Activated naive CD4-positive, alpha-beta T cell treated with anti-CD3 and anti-CD28 coated beads for 36 hours (primary cell): ENCODE data around the gene CALML3. TPM values are rescaled to one million over a fixed set of nuclear protein-coding genes. Genes with fewer than 3 reads are reported as not detected.

ENCODE experiments used
- CTCF ChIA-PET: fragments of 350-600 bp; sonication (Branson Sonifier 250); formaldehyde crosslinking; loops from one replicate; lab custom pipeline; 2021; ENCODE audit warnings: antibody characterized with exemption; lab: Charles Lee
- DNase-seq: peaks from one replicate; pipeline ENCODE4 v3.0.0-alpha.2; 2020
- H3K27ac Mint-ChIP-seq: one replicate; pipeline ENCODE4 v1.8.0; 2021; ENCODE audit warnings: mild to moderate bottlenecking, mixed read lengths
- H3K27me3 Mint-ChIP-seq: one replicate; pipeline ENCODE4 v1.8.0; 2021; ENCODE audit warnings: low read depth, mixed read lengths
- H3K36me3 Mint-ChIP-seq: one replicate; pipeline ENCODE4 v1.8.0; 2021; ENCODE audit warnings: low read depth, mixed read lengths
- H3K4me1 Mint-ChIP-seq: one replicate; pipeline ENCODE4 v1.8.0; 2021; ENCODE audit warnings: low read depth, mixed read lengths
- H3K4me3 Mint-ChIP-seq: one replicate; pipeline ENCODE4 v1.8.0; 2021; ENCODE audit warnings: mild to moderate bottlenecking, moderate library complexity, mixed read lengths
- H3K9me3 Mint-ChIP-seq: one replicate; pipeline ENCODE4 v1.8.0; 2021; ENCODE audit warnings: mixed read lengths
- intact Hi-C: fragments of 100-400 bp; cut with micrococcal nuclease; formaldehyde crosslinking; loops from one replicate; pipeline ENCODE4 v1.15.1; 2023
- total RNA-seq, 2 experiments: library from RNA; stranded (reverse); gene quantifications; one replicate each; pipeline ENCODE4 v1.2.3, GENCODE V29; 2021

The CALML3 gene
- total RNA-seq, 2 experiments from 2014 or later = not detected

DNA sequence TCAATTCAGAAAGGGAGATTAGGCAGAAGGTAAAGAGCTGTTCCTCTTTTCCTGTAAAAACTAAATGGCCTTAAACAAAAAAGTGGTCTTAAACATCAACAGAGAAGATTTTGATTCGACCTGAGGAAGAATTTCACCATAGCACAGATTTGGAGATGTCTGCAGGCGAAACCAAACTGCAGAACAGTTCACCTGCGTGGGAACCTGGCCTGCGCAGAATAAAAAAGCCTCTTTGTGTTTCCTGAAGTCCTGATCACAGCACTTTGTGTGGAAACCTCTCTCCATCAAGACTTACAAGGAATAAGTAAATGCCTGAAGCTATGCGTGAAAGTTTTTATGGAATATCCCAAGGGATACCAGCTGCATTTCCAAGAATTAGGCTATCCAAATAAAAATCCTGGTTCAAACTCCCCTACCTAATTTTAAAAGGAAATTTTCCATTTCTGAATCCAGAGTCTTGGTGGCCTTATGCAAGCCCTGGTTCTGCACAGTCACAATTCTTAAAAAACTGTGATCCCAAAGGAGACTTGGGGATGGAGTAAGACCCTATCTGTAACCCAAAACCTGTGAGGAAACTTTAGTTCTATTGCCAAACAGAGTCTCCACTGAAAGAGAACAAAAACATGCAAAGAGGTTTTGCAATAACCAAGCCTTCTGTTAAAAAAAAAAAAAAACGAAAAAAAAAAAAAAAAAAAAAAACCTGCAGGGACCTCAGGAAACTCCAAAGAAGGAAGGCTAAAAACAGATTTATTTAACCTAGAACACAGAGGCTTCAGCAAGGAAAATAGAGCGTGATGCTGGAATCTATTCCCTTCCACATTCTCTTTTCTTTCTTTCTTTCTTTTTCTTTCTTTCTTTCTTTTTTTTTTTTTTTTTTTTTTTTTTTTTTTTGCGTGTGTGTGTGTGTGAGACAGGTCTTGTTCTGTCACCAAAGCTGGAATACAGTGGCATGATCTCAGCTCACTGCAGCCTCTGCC, 10.4 kb downstream of the CALML3 start:
- DNase-seq = no peak
- no peaks in the 10 kb centered on the region for H3K9me3 Mint-ChIP-seq
- H3K36me3 Mint-ChIP-seq = no peaks in the 10 kb centered on the region
- CTCF ChIA-PET = interaction anchor here (0.6 kb wide), 1 partner anchor 305 kb away, joined by 7 read pairs; no protein-coding TSS in a partner anchor
- no peaks in the 10 kb centered on the region for H3K27me3 Mint-ChIP-seq
- H3K4me1 Mint-ChIP-seq = peaks cover 3% of the 10 kb centered on the region
- intact Hi-C loops = no loop called here
- H3K4me3 Mint-ChIP-seq = no peak overlapping the region
- H3K27ac Mint-ChIP-seq = no peak overlapping the region

- Mint-ChIP-seq H3K27ac (no peak overlapping the region), H3K9me3 (no peaks in the 10 kb centered on the region), H3K36me3 (no peaks in the 10 kb centered on the region), H3K4me3 (no peak overlapping the region), H3K27me3 (no peaks in the 10 kb centered on the region), H3K4me1 (peaks cover 3% of the 10 kb centered on the region)
- intact Hi-C loops = no loop called here
- CTCF ChIA-PET = interaction anchor here (0.6 kb wide), 1 partner anchor 326 kb away, joined by 3 read pairs; no protein-coding TSS in a partner anchor
- no peak for DNase-seq
Measured at GRCh38 chr10:5536486-5537081, 11.8 kb downstream of the CALML3 start.

GRCh38 chr10:5537684-5538083, 12.9 kb downstream of the CALML3 start:
- H3K4me3 Mint-ChIP-seq = no peak overlapping the region
- intact Hi-C loops = no loop called here
- H3K36me3 Mint-ChIP-seq = no peaks in the 10 kb centered on the region
- H3K9me3 Mint-ChIP-seq = peaks cover 4% of the 10 kb centered on the region
- no peak for DNase-seq
- H3K27ac Mint-ChIP-seq = no peak overlapping the region
- CTCF ChIA-PET = interaction anchor here (1.1 kb wide), 1 partner anchor 92 kb away, joined by 3 read pairs; no protein-coding TSS in a partner anchor
- H3K4me1 Mint-ChIP-seq = peaks cover 3% of the 10 kb centered on the region
- no peaks in the 10 kb centered on the region for H3K27me3 Mint-ChIP-seq

DNA sequence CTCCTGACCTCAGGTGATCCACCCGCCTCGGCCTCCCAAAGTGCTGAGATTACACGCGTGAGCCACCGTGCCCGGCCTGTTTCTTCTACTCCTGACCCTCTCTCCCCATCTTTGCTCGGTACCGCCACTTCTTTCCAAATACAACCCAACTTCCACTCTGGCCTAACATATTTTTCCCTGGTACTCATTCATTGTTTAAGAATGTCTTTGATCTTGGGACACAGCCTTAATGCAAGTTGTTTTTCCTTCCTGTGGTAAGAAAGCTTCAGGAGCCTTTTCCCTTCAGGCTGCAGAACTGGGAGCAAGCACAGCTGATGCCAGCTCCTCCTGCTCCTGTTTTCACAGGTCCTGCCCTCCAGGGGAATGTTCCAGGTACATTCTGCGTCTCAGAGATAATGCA, 13.7 kb downstream of the CALML3 start:
- intact Hi-C loops = no loop called here
- no peaks in the 10 kb centered on the region for H3K36me3 Mint-ChIP-seq
- H3K4me1 Mint-ChIP-seq = peaks cover 3% of the 10 kb centered on the region
- peaks cover 8% of the 10 kb centered on the region for H3K9me3 Mint-ChIP-seq
- CTCF ChIA-PET = interaction anchor here (1.0 to 1.1 kb wide), 2 partner anchors 84 to 91 kb away, joined by 3 to 4 read pairs; no protein-coding TSS in a partner anchor
- H3K27ac Mint-ChIP-seq = no peak overlapping the region
- no peak for DNase-seq
- H3K27me3 Mint-ChIP-seq = no peaks in the 10 kb centered on the region
- no peak overlapping the region for H3K4me3 Mint-ChIP-seq

GRCh38 chr10:5538892-5539651, 14.3 kb downstream of the CALML3 start:
- no peak for DNase-seq
- Mint-ChIP-seq H3K36me3 (no peaks in the 10 kb centered on the region), H3K4me1 (peaks cover 3% of the 10 kb centered on the region), H3K27me3 (no peaks in the 10 kb centered on the region), H3K4me3 (no peak overlapping the region), H3K9me3 (peaks cover 10% of the 10 kb centered on the region), H3K27ac (no peak overlapping the region)
- CTCF ChIA-PET = interaction anchor here (1.0 to 1.1 kb wide), 3 partner anchors 84 to 97 kb away, joined by 3 to 4 read pairs (median 3); no protein-coding TSS in a partner anchor
- intact Hi-C loops = no loop called here

DNA sequence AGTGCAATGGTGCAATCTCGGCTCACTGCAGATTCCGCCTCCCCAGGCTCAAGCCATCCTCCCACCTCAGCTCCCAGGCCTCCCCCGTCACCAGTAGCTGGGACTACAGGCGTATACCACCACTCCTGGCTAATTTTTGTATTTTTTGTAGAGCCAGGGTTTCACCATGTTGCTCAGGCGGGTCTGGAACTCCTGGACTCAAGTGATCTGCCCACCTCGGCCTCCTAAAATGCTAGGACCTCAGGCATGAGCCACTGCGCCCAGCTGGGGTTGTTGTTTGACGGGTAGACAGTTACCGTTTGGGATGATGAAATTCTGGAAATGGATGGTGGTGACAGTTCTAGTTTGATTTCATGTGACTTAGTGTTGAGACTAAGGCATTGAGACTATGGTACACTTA, 15.3 kb downstream of the CALML3 start:
- CTCF ChIA-PET = interaction anchor here (1.0 kb wide), 1 partner anchor 98 kb away, joined by 3 read pairs; no protein-coding TSS in a partner anchor
- intact Hi-C loops = loop anchor here (10.0 kb wide), 1 partner anchor 245 kb away; no protein-coding TSS in a partner anchor
- peaks cover 10% of the 10 kb centered on the region for H3K9me3 Mint-ChIP-seq

DNA sequence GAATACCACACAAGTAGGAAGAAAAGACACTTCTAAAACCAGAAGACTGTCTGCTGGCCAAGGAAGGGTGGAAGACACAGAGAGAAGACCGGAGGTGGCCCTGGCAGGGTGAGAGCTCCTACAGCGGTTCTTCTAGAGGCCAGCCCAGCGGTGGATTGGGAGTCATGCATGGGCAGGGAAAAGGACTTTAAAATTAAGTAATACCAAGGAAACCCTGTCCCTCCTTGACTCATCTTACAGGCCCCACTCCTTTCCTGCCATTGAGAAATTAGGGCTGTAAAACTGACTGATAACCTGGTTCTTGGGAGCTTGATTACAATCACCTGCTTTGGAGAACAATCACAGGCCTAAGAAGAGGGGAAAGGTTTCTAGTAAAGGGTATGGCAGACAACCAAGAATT, 16.1 kb downstream of the CALML3 start:
- CTCF ChIA-PET = interaction anchor here (0.7 to 0.8 kb wide), 2 partner anchors 13 to 86 kb away, joined by 3 to 4 read pairs; no protein-coding TSS in a partner anchor
- Mint-ChIP-seq H3K9me3 (peaks cover 10% of the 10 kb centered on the region), H3K4me3 (no peak overlapping the region), H3K27ac (no peak overlapping the region), H3K36me3 (no peaks in the 10 kb centered on the region), H3K4me1 (peaks cover 3% of the 10 kb centered on the region), H3K27me3 (no peaks in the 10 kb centered on the region)
- intact Hi-C loops = loop anchor here (10.0 kb wide), 1 partner anchor 246 kb away; no protein-coding TSS in a partner anchor
- no peak for DNase-seq

More for the DNA sequence above, 15.3 kb downstream of the CALML3 start:
- H3K27ac Mint-ChIP-seq = no peak overlapping the region
- H3K27me3 Mint-ChIP-seq = no peaks in the 10 kb centered on the region
- no peak for DNase-seq
- no peaks in the 10 kb centered on the region for H3K36me3 Mint-ChIP-seq
- H3K4me3 Mint-ChIP-seq = no peak overlapping the region
- H3K4me1 Mint-ChIP-seq = peaks cover 3% of the 10 kb centered on the region

- no peaks in the 10 kb centered on the region for H3K36me3 Mint-ChIP-seq
- H3K9me3 Mint-ChIP-seq = peaks cover 10% of the 10 kb centered on the region
- no peaks in the 10 kb centered on the region for H3K27me3 Mint-ChIP-seq
- intact Hi-C loops = loop anchor here (10.0 kb wide), 1 partner anchor 247 kb away; no protein-coding TSS in a partner anchor
- no peak overlapping the region for H3K4me3 Mint-ChIP-seq
- H3K27ac Mint-ChIP-seq = no peak overlapping the region
- DNase-seq = no peak
- CTCF ChIA-PET = no interaction called here
- H3K4me1 Mint-ChIP-seq = peaks cover 3% of the 10 kb centered on the region
Measured at GRCh38 chr10:5542100-5542499, 17.3 kb downstream of the CALML3 start.

DNA sequence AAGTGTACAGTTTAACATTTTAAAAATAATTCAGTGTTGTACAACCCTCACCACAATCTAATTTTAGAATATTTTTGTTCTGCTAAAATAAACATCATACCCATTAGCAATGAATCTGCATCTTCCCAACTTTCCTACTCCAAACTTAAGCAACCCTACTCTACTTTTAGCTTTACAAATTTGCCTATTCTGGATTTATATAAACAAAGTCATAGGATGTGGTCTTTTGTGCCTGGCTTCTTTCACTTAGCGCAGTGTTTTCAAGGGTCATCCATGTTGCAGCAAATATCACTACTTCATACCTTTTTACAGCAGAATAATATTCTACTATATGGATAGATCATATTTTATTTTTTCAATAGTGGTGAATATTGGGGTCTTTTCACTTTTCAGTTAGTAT, 18.9 kb downstream of the CALML3 start:
- no peak for DNase-seq
- no peaks in the 10 kb centered on the region for H3K27me3 Mint-ChIP-seq
- no peaks in the 10 kb centered on the region for H3K36me3 Mint-ChIP-seq
- intact Hi-C loops = loop anchor here (10.0 kb wide), 1 partner anchor 249 kb away; no protein-coding TSS in a partner anchor
- no peak overlapping the region for H3K27ac Mint-ChIP-seq
- CTCF ChIA-PET = no interaction called here
- H3K4me1 Mint-ChIP-seq = peaks cover 3% of the 10 kb centered on the region
- H3K4me3 Mint-ChIP-seq = no peak overlapping the region
- peaks cover 10% of the 10 kb centered on the region for H3K9me3 Mint-ChIP-seq

DNA sequence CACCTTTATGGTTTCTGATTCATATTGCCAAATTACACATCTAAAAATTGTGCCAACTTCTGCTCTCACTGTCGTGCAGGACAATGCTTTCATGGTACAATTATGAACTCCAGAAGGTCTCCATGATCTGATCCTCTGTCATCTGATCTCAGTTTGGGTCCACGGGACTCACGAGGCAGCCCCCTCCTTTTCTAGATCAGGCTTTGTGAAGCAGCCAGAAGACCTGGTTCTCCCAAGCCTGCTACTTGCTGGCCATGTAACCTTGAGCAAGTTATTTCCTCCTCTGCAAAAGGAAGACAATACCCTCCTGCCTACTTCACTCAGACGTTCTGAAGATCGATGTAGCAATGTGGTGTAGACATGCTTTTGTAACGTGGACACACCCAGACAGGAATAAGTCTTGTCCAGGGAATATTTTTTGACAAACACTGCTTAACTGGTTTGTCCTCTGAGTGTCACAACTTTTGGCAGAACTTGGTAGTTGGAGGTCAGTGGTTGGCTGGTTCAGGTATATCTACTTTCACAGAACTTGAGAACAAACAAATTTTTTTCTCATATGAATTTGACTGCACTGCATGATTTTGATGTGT, 19.6 kb downstream of the CALML3 start:
- Mint-ChIP-seq H3K4me3 (no peak overlapping the region), H3K36me3 (no peaks in the 10 kb centered on the region), H3K27me3 (no peaks in the 10 kb centered on the region), H3K27ac (no peak overlapping the region), H3K9me3 (peaks cover 10% of the 10 kb centered on the region), H3K4me1 (peaks cover 2% of the 10 kb centered on the region)
- no peak for DNase-seq
- intact Hi-C loops = loop anchor here (10.0 kb wide), 1 partner anchor 250 kb away; no protein-coding TSS in a partner anchor
- CTCF ChIA-PET = no interaction called here

DNA sequence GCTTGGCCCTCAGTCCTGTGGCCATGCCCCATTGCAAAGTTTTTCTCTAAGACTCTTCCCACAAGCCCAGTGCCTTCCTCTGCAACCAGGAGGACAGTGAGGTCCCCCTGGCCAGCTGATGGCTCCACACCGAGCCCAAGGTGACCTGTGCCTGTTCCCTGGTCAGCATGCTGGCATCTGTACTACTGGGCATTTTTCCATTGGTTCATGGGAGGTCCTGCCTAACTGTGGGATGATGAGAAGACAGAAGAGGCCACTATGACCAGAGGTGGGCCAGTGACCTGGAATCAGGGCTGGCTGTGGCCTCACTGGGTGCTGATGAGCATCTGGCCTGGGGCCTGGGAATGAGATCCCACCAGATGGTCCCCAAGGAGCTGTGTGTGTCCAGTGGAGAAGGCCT, 20.2 kb downstream of the CALML3 start:
- intact Hi-C loops = loop anchor here (10.0 kb wide), 1 partner anchor 250 kb away; no protein-coding TSS in a partner anchor
- Mint-ChIP-seq H3K4me3 (no peak overlapping the region), H3K4me1 (peaks cover under 1% of the 10 kb centered on the region), H3K27me3 (no peaks in the 10 kb centered on the region), H3K36me3 (no peaks in the 10 kb centered on the region), H3K9me3 (peaks cover 10% of the 10 kb centered on the region), H3K27ac (no peak overlapping the region)
- DNase-seq = peak; percentile 0
- CTCF ChIA-PET = interaction anchor here (0.9 kb wide), 1 partner anchor 13 kb away, joined by 3 read pairs; no protein-coding TSS in a partner anchor
